ENCODE results near the gene AP1M1.

GRCh38 chr19:16283210-16284061 lies 85.7 kb downstream of the AP1M1 start:
- peak; percentile 71 for TF ChIP-seq POLR2A (IDR thresholded peaks at IDR 0.05)
- TF ChIP-seq, protein P1, sequence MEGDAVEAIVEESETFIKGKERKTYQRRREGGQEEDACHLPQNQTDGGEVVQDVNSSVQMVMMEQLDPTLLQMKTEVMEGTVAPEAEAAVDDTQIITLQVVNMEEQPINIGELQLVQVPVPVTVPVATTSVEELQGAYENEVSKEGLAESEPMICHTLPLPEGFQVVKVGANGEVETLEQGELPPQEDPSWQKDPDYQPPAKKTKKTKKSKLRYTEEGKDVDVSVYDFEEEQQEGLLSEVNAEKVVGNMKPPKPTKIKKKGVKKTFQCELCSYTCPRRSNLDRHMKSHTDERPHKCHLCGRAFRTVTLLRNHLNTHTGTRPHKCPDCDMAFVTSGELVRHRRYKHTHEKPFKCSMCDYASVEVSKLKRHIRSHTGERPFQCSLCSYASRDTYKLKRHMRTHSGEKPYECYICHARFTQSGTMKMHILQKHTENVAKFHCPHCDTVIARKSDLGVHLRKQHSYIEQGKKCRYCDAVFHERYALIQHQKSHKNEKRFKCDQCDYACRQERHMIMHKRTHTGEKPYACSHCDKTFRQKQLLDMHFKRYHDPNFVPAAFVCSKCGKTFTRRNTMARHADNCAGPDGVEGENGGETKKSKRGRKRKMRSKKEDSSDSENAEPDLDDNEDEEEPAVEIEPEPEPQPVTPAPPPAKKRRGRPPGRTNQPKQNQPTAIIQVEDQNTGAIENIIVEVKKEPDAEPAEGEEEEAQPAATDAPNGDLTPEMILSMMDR (IDR thresholded peaks at IDR 0.05): no peak
